Prostate gland (tissue), 2 donors: ENCODE measurements around the gene B4GALT5. TPM values are rescaled to one million over a fixed set of nuclear protein-coding genes. Genes with fewer than 3 reads are reported as not detected.

Experiments used
- DNase-seq: peaks from one replicate; pipeline ENCODE4 v3.0.0-alpha.2; 2019; ENCODE audit warnings: low spot score
- H3K27ac ChIP-seq, 2 donors: fragments of 200-600 bp; sonication (generic); 2 replicates each; pipeline ENCODE4 v1.5.1; 2017 to 2019
- H3K27me3 ChIP-seq: fragments of 200-600 bp; sonication (generic); replicated peaks from 2 replicates; pipeline ENCODE4 v1.5.1; 2019; ENCODE audit not compliant: insufficient read depth
- H3K36me3 ChIP-seq, 2 donors: fragments of 200-600 bp; sonication (generic); 1 replicate in 1 of 2; 2 replicates in 1 of 2; pipeline versions ENCODE4 v1.5.1 to v1.8.1; 2017 to 2019
- H3K4me1 ChIP-seq: fragments of 200-600 bp; sonication (generic); replicated peaks from 2 replicates; pipeline ENCODE4 v1.5.1; 2019
- H3K4me3 ChIP-seq, 2 donors: fragments of 200-600 bp; sonication (generic); 2 replicates each; pipeline ENCODE4 v1.5.1; 2017 to 2019
- H3K9me3 ChIP-seq: fragments of 200-600 bp; sonication (generic); 2 replicates; pipeline ENCODE4 v1.5.1; 2017
- CTCF ChIP-seq, 4 experiments: fragments of 200-600 bp in 2 of 4; fragments of 450-650 bp in 2 of 4; sonication (generic) in 2 of 4; IDR thresholded peaks; 1 replicate in 3 of 4; 2 replicates in 1 of 4; pipeline ENCODE4 v1.5.1; 2016 to 2019; ENCODE audit warnings: antibody characterized with exemption in 4 of 4, mild to moderate bottlenecking in 2 of 4, moderate library complexity in 2 of 4
- POLR2A ChIP-seq: fragments of 450-650 bp; IDR thresholded peaks from one replicate; pipeline ENCODE4 v1.6.1; 2016; ENCODE audit warnings: antibody characterized with exemption, mild to moderate bottlenecking
- POLR2AphosphoS5 ChIP-seq: sonication (generic); formaldehyde crosslinking; IDR thresholded peaks from one replicate; pipeline ENCODE4 v1.6.1; 2017; ENCODE audit warnings: antibody characterized with exemption
- WGBS: methylation state at CpG from one replicate; pipeline ENCODE4 v1.1.5; 2018; 5-methylcytosine and 5-hydroxymethylcytosine counted together
- intact Hi-C: fragments of 100-400 bp; cut with DNase I; formaldehyde crosslinking; loops from one replicate; pipeline ENCODE4 v1.14.2; 2022
- total RNA-seq, 2 donors: library from RNA; depleted of rRNA; stranded (reverse); fragments of >200 nt; gene quantifications; one replicate each; pipeline ENCODE4 v1.1.0, GENCODE V29; 2016

B4GALT5 gene
- total RNA-seq, 2 donors from 2014 or later, result 17.8 to 53.7 TPM

GRCh38 chr20:49757597-49757996 lies 43.9 kb upstream of the B4GALT5 start:
- intact Hi-C loops, result no loop called here
- no peaks in the 10 kb centered on the region for H3K27me3 ChIP-seq
- H3K36me3 ChIP-seq, result no peaks in the 10 kb centered on the region
- TF ChIP-seq POLR2A, result no peak
- TF ChIP-seq POLR2AphosphoS5, result no peak
- no peak for TF ChIP-seq CTCF (IDR thresholded peaks at IDR 0.05)
- no peak overlapping the region for H3K27ac ChIP-seq
- no peak overlapping the region for H3K4me3 ChIP-seq
- DNase-seq, result no peak
- H3K4me1 ChIP-seq, result no peaks in the 10 kb centered on the region
- no peaks in the 10 kb centered on the region for H3K9me3 ChIP-seq
- 85% methylated on average over 4 of the region's 4 CpGs for WGBS

- Histone ChIP-seq H3K27ac (no peak overlapping the region), H3K4me3 (no peak overlapping the region), H3K27me3 (no peaks in the 10 kb centered on the region), H3K4me1 (no peaks in the 10 kb centered on the region), H3K36me3 (no peaks in the 10 kb centered on the region), H3K9me3 (no peaks in the 10 kb centered on the region)
- no peak for DNase-seq
- intact Hi-C loops, result no loop called here
- TF ChIP-seq CTCF (IDR thresholded peaks at IDR 0.05) (no peak), POLR2AphosphoS5 (no peak), POLR2A (no peak)
- WGBS, result 85% methylated on average over 2 of the region's 2 CpGs
Measured at GRCh38 chr20:49756241-49756640, 42.6 kb upstream of the B4GALT5 start.

- intact Hi-C loops, result no loop called here
- H3K4me3 ChIP-seq, result no peak overlapping the region
Measured at GRCh38 chr20:49754596-49754995, 40.9 kb upstream of the B4GALT5 start.

GRCh38 chr20:49753133-49753532 lies 39.5 kb upstream of the B4GALT5 start:
- DNase-seq, result no peak
- Histone ChIP-seq H3K4me1 (no peaks in the 10 kb centered on the region), H3K27ac (no peak overlapping the region), H3K9me3 (no peaks in the 10 kb centered on the region), H3K36me3 (no peaks in the 10 kb centered on the region), H3K4me3 (no peak overlapping the region), H3K27me3 (no peaks in the 10 kb centered on the region)
- no peak for TF ChIP-seq CTCF (IDR thresholded peaks at IDR 0.05)
- no peak for TF ChIP-seq POLR2AphosphoS5
- no peak for TF ChIP-seq POLR2A
- WGBS, result 72% methylated on average over 2 of the region's 2 CpGs
- intact Hi-C loops, result no loop called here

More at GRCh38 chr20:49754596-49754995, 40.9 kb upstream of the B4GALT5 start:
- no peak overlapping the region for H3K27ac ChIP-seq
- TF ChIP-seq POLR2A, result no peak
- no peak for TF ChIP-seq POLR2AphosphoS5
- TF ChIP-seq CTCF (IDR thresholded peaks at IDR 0.05), result no peak
- 86% methylated on average over 5 of the region's 5 CpGs for WGBS
- no peaks in the 10 kb centered on the region for H3K9me3 ChIP-seq
- H3K27me3 ChIP-seq, result no peaks in the 10 kb centered on the region
- no peak for DNase-seq
- H3K36me3 ChIP-seq, result no peaks in the 10 kb centered on the region
- no peaks in the 10 kb centered on the region for H3K4me1 ChIP-seq

GRCh38 chr20:49752201-49752903 lies 38.7 kb upstream of the B4GALT5 start:
- intact Hi-C loops, result no loop called here
- Histone ChIP-seq H3K27me3 (no peaks in the 10 kb centered on the region), H3K9me3 (no peaks in the 10 kb centered on the region), H3K27ac (no peak overlapping the region), H3K36me3 (no peaks in the 10 kb centered on the region), H3K4me3 (no peak overlapping the region), H3K4me1 (no peaks in the 10 kb centered on the region)
- WGBS, result 67% methylated on average over 5 of the region's 5 CpGs
- no peak for DNase-seq
- no peak for TF ChIP-seq POLR2A
- TF ChIP-seq POLR2AphosphoS5, result no peak
- TF ChIP-seq CTCF (IDR thresholded peaks at IDR 0.05), result no peak
